Esophagus mucosa (tissue), 1 donor: ENCODE results near the gene COQ8A. TPM values are rescaled to one million over a fixed set of nuclear protein-coding genes. Genes with fewer than 3 reads are reported as not detected.
A peak's percentile ranks its signal among the peaks of the same experiment; 100 is the strongest.
"Not testable (repeated sequence)": the region's sequence is repeated elsewhere in the genome, so short reads cannot be mapped to it uniquely, and the experiment has no call there.

Experiments used
- ATAC-seq: fragments of 200-7000 bp; cut with Tn5 transposase; one replicate; pipeline ENCODE4 v1.9.1; 2020
- total RNA-seq: library from RNA; stranded (reverse); gene quantifications from one replicate; pipeline ENCODE4 v1.2.4, GENCODE V29; 2023
- donor health status: DM: yes; HTN: yes; CAD: no.

The COQ8A gene
- total RNA-seq, 1 donor from 2014 or later = 6.3 TPM

DNA sequence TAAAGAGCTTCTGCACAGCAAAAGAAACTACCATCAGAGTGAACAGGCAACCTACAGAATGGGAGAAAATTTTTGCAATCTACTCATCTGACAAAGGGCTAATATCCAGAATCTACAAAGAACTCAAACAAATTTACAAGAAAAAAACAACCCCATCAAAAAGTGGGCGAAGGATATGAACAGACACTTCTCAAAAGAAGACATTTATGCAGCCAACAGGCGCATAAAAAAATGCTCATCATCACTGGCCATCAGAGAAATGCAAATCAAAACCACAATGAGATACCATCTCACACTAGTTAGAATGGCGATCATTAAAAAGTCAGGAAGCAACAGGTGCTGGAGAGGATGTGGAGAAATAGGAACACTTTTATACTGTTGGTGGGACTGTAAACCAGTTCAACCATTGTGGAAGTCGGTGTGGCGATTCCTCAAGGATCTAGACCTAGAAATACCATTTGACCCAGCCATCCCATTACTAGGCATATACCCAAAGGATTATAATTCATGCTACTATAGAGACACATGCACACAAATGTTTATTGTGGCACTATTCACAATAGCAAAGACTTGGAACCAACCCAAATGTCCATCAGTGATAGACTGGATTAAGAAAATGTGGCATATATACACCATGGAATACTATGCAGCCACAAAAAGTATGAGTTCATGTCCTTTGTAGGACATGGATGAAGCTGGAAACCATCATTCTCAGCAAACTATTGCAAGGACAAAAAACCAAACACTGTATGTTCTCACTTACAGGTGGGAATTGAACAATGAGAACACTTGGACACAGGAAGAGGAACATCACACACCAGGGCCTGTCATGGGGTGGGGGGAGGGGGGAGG, 10.6 kb upstream of the COQ8A start:
- not testable (repeated sequence) for ATAC-seq

DNA sequence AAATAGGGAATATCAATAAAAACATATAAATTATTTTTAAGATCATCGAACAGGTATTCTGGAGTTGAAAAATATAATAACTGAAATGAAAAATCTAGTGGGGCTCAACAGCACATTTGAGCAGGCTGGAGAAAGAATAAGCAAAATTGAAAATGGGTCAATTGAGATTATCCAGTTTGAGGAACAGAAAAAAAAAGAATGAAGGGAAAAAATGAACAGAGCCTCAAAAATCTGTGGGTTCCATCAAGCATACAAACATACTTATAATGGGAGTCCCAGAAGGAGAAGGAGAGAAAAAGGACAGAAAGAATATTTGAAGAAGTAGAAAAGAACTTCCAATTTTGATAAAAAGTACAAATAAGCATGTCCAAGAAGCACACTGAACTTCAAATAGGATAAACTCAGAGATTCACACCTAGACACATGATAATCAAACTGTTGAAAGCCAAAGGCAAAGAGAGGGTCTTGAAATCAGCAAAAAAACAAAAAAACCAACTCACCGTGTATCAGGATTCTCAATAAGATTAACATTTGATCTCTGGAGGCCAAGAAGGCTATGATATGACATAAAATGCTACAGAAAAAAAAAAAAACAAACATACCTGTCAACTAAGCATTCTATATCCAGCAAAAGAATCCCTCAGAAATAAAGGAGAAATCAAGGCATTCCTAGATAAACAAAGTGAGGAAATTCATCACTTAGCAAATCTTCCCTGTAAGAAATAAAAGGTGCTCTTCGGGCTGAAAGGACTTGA, 5.4 kb upstream of the COQ8A start:
- no peak for ATAC-seq

DNA sequence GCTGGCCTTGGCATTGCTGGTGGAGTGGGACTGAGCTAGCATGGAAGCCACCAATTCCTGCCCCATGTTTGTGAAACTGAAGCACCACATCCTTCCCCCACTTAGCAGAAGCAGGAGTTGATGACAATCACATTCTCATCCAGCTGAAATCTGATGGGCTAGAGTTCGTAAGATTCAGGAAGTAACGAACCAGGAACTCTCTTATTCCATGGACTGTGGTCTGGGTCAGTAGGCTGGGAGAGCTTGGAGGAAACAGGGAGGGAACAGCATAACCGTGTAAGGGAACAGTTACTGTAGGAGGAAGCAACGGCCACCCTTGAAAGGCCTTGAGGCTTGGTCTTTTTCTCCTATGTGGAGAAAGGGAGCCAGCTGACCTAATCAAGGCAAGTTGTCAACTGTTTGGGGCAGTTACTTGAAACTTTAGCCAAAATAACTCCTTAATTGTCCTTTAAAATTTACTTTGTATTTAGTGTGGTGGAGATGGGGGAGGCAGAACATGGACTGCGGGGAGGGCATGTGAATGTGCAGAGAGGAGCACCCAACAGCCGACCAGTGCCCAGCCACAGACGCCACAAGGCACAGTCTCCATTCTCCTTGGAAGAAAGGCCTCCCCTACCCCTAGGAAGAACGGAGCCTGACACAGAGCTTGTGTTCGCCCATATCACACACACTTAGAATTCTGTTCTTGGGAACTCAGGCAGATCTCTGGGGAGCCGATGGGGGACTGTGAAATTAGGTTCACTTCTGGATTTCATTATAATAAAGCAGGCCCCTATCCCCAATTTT, 2.0 kb upstream of the COQ8A start:
- no peak for ATAC-seq

DNA sequence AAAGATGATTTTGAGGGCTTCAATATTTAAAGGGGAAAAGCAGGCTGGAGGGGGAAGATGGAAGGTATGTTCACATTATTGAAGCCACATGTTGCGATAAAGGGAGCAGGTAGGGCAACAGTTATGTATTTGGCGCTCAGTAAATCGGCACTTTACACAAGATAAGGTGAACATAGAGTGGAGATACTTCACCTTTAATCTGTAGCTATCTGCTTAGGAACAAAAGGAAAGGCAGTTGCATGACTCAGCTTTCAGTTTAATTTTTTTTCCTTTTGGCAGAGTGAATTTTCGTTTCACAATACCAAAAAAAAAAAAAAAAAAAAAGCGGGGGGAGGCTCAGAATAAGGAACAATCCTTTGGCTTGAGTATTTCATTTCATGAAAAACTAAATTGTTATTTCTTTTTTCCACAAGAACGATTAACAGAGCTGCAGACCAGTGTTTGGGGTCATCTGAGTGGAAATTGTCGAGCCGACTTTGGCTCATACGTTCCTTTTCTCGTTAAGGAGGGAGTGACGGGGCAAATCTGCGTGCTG, 1.1 kb upstream of the COQ8A start:
- no peak for ATAC-seq

DNA sequence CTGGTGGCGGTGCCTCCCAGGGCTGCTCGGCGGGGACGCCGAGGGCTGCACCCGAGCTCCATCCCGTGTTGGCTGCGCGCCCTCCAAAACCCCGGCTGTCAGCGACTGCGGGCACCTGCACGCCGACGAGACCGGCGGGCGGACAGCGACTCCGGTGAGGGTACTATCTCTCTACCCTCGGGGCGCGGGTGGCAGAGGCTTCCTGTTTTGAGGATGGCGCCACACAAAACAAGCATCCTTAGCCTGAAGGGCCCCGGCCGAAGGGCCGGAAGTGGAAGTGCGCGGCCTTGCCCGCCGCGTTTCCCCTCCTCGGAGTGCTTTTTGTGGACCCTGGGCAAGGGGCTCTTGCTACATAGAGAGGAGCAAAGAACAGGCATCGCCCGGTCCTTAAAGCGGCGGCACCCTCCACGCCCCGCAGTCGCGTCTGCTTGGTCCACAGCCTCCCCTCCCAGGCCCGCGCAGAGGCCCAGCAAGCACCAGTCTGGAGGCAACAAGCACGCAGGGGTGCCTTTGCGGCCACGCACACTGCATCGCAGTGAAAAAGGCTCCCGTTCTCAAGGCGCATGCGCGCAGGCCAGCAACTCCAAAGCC, 561 bp upstream of the COQ8A start:
- ATAC-seq = peak; percentile 32

DNA sequence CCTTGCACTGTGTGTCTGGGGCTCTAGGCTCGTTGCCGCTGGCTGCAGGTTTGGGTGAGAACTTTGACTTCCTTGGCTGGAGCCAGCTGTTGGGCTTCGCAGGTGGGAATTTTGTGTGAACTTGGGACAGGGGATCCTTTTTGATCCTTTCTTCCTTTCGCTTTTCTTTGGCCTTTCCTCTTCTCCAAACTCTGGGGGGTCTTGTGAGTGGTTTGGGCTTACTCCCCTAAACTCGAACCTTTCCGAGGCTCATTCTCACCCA, 643 bp downstream of the COQ8A start:
- ATAC-seq = no peak

DNA sequence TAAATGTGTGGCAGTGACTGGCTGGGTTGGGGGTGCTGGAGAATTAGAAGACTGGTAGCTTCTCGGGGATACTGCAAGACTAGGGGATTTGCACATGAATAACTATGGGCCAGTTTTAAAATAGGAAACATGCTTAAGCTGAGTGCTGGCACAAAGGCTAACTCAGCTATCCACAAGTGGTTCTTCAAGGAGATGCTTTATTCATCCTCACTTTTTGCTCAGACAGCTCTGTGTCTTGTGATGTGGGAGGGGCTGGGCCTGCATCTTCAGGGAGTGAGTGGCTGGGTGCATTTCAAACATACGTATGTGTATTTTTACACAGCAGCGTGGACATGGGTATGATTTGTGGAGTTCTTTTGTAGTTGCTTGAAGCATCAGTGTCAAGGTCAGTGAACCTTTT, 2.3 kb downstream of the COQ8A start:
- ATAC-seq = no peak

DNA sequence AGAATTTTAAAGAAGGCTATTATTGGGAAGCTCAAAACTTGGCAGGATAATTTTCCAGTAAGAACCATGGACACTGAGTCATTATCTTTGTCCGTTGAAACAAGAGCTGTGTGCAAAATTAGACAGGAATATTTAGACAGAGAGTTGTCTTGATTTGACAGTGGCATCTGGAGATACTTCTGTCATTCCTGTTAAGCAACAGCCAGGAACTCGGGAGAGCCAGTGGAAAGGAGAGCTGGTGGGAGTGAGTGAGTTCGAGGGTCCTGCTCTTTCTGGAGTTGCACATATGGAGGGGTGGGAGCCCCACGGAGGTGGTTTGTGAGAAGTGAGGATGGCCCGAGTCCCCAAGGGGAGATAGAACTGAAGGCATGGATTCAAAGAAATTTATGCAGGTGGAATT, 3.1 kb downstream of the COQ8A start:
- no peak for ATAC-seq

DNA sequence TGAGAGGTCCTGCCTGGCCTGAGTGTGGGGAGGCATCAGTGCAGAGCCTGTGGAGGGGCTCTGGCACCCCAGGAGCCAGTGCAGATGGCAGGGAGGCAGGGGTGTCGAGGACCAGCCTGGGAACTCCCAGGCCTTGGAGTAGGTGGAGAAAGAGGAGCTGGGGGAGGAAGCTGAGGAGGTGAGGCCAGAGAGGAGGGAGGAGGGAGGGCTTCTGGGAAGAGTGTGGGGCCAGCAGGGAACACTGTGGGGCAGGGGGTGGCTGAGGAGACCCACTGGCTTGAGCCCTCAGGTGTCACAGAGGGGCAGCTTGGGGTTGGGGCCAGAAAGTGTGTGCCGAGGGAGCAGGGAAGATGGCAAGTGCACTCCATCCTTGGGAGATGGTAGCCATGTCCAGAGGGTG, 3.8 kb downstream of the COQ8A start:
- no peak for ATAC-seq

DNA sequence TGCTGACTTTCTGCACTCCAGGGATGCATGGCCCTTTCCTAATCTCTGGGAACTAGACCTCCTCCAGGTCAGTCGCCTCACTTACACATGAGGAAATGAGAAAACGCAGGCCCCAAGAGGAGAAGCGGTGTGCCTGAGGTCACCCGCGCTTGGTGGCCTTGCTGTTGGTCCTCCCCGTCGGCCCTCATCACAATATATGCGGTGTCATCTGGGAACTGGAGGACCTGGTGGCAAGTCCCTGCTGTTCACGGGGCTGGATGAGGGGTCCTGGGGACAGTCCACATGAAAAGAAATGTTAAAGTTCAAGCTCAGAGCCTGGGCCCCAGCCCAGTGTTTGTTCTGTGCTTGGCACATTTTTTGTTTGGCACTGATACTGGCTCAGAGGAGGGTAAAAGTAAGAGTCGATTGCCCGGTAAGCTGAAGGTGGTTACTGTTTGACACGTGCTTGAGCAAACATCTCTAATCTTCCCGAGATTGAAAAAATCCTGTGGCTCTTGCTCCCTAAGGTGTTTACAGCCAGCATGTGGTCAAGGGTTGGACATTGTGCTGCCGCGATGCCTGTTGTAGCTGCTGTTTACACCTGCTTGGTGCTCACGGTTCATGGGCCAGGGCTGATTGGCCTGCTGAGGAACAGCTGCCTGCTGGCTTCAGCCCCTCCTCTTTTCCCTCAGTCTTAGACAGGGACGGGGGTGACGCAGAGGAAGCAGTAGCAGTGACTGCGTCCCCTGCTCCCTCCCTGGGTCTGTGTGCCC, 5.2 kb downstream of the COQ8A start:
- peak; percentile 39 for ATAC-seq

DNA sequence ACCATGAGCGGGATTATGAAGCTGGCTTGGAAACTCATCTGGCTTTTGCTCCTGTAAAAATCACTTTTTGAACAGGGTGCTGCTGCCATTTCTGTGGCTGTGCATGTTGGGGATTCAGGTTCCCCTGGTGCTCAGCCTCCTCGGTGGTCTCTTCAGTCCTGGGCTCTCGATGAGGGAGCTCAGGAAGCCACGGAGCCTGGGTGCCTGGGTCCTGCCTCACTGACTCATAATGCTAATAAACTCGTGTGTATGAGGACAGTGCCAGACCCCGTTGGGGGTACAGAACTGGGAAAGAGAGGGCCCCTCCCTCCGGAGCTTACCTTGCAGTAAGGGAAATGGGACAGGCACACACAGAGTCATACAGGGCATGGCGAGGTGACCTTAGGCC, 5.8 kb downstream of the COQ8A start:
- ATAC-seq = no peak

DNA sequence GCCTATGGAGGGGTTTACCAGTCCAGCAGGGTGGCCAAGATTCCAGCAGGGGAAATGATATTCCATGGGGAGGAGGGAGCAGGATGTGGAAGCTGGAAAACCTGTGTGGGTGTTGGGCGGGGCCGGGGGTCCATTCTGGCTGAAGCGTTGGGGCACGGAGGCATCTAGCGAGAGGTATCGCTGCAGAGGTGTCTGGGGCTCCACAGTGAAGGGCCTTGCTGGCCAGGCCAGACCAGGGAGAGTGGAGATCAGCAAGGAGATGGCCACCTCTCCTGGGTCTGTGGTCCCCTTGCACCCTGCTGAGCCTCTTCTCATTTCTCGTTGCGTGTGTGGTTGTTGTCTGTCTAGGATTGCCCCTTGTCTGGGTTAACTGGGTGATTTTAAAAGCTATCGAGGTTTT, 6.2 kb downstream of the COQ8A start:
- no peak for ATAC-seq

DNA sequence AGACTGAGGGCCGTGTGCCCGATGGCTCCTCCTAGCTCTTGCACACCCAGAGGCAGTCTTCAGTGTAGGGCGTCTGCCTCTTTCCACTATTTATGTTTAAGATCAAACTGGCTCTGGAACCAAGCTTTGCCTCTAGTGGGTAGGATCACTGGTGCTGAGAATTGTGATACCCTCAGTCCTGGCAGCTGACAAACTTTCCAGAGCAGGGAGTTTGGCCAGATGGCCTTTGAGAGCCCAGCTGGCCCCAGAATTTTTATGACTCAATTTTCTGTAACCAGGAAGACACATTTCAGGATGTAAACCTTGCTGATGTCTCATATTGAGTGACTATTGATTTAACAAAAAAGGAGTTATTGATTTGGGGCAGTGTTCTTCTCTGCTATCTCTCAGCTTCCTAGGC, 6.7 kb downstream of the COQ8A start:
- no peak for ATAC-seq

DNA sequence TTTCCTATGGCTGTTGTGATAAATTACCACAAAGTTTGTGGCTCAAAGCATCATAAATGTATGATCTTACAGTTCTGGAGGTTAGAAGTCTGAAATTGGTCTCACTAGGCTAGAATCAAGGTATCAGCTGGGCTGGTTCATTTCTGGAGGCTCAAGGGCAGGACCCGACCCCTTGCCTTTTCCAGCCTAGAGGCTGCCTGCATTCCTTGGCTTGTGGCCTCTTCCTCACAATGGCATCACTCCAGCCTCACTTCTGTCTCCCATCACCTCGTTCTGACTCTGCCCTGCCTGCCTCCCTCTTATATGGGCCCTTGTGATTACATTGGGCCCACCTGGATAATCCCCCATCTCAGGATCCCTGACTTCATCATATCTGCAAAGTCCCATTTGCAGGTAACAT, 8.0 kb downstream of the COQ8A start:
- ATAC-seq = no peak

DNA sequence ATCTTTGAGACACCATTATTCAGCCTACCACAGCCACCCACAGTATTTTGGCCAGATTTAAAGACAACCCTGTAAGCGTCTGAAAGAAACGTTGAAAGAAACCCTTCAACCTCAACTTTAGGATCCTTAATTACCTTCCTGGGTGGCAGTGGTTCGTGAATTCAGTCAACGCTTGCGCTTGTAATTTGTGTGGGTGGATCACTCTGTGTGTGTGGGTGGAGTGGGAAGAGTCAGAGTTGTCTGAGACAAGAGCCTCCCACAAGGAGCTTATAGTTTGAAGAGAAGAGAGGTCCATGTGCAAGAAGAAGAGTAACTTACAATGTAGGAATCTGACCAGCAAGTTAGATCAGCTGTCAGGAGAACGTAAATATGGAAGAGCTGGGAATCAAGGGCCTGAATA, 8.4 kb downstream of the COQ8A start:
- no peak for ATAC-seq

DNA sequence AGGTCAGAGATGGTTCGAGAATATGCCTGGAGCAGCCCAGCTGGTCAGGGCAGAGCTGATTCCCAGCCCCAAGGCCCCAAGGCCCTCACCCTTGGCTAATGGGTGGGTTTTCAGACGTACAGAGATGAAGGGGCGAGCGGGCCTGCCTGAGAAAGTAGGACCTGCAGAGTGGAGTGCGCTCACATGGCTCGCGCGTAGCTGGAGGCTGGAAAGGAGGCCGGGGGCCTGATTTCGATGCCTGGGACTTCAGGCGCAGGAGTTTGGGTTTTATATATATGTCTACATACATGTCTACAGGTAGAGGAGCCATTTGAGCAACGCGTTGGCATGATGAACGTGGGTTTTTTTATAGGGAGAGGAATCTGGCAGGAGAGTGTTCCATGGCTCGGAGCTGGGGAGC, 8.9 kb downstream of the COQ8A start:
- no peak for ATAC-seq

DNA sequence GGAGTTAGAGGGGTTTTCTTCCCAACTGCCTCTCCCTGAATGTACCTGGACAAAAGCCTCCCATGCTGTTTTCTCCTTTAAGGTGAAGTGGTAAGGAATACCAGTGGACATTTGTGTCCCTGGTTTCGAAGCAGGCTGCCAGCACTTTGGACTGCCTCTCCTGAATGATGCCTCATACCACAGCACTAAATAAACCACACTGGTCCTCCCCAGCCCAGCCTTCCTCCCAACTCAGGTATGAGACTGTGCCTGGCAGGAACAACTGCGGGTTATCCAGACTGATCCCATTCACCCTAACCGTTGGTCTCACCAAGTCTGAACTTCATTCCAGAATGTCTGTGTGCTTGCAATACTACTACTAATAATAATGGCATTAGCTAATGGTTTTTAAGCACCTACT, 9.3 kb downstream of the COQ8A start:
- no peak for ATAC-seq

DNA sequence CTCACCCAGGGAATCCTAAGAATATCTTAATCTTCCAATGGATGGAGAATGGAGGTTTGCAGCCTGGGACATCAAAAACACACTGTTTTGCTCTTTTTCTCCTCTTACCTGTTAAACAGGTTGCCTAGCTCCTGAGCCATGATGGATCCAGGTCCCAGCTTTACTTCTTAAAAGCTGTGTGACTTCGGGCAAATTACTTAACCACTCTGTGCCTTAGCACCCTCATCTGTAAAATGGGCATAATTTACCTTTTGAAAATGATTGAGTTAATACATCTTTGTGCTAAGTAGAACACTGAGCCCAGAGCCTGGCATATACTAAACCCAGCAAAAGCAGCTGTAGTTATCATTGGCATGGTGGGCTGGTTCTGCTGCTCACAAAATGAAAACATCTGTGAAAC, 10.2 kb downstream of the COQ8A start:
- no peak for ATAC-seq

DNA sequence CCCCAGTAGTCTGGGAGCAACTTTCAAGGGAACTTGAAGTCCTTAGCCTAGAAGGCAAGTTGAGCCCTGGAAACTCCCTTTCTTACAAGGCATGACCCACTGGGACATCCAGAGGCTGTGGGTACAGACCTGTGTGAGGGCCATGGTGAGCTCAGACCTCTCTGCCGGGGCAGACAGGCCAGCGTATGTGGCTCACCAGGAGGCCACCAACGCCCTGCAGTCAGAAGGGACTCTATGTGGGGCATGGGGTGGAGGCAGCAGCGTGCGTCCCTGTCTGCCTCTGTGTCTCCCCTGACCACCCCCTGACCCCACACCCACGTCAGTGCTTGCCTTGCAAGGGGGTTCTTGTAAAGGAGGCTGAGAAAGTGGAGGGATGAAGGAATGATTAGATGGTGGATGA, 10.8 kb downstream of the COQ8A start:
- ATAC-seq = no peak

DNA sequence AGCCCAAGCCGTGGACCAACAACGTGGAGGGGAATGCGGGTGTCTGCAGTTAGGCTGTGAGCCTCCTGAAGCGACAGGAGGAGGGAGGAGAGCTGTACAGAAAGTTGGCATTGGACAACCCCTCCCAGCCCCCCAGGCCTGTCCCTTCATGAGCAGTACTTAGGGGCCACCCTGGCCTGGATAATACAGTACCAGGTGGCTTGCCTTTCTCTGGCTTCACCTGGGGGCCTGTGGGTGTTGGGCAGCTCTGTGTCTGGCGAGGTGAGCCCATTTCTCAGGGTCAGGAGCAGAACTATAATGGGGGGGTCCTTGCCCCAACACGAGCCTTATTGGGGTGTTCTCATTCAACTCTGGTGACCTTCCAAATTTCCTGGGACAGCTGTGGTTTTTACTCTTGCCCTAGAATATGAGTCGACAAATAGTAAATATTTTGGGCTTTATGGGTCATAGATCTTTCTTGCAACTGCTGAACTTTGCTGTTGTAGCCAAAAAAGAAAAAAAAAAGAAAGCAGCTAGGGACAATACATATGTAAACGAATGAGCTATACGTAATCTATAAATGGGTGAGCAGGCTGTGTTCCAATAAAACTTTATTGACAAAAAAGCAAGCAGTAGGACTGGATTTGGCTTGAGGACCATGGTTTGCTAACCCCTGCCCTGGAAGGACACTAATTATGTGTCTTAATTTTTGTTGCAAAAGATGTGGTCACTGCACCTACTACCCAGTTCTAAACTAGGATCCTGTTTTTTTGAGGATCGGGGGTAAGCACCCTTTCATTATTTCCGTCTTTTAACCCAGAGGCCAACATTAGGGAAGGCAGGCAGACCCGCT, 11.4 kb downstream of the COQ8A start:
- no peak for ATAC-seq

DNA sequence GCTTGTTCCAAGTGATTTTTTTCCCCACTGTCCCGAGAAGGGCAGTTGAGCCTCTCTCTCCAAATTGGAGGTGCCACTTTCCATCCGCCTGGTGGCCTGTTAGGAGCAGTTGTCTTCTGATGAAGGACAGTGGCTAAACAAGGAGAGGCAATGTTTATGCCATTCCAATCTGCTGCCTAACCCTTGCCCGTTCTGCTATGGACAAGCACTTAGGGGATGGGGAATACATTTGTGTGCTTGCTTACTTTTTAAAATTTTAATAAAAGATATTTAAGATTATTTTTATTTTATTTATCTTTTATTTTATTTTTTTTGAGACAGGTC, 12.0 kb downstream of the COQ8A start:
- no peak for ATAC-seq
